ENCODE results near the gene ODC1. TPM values are rescaled to one million over a fixed set of nuclear protein-coding genes. Genes with fewer than 3 reads are reported as not detected.
A peak's percentile ranks its signal among the peaks of the same experiment; 100 is the strongest.
"Not testable (repeated sequence)": the region's sequence is repeated elsewhere in the genome, so short reads cannot be mapped to it uniquely, and the experiment has no call there.

ODC1 gene
- total and polyA plus RNA-seq, 5 experiments from 2014 or later, result 44.5 to 70.7 (median 57.1) TPM

GRCh38 chr2:10487741-10488104, 39.6 kb upstream of the ODC1 start:
- Mint-ChIP-seq H3K9me3 (peaks cover 0 to 13% (median 6%) of the 10 kb centered on the region in 9 donors), H3K27ac (peak overlapping the region in 2 of 10 donors; percentile 4 to 83)
- H3K4me1 Mint-ChIP-seq, H3K4me3 Mint-ChIP-seq, H3K27me3 Mint-ChIP-seq, ATAC-seq, POLR2A ChIA-PET, H3K36me3 Mint-ChIP-seq: not testable (repeated sequence)
- DNase-seq, result peak in 1 of 10 donors; percentile 1

- Mint-ChIP-seq H3K4me1 (no peaks in the 10 kb centered on the region), H3K9me3 (peaks cover 0 to 10% (median 6%) of the 10 kb centered on the region in 9 donors), H3K27me3 (peaks cover 0 to 8% (median 4%) of the 10 kb centered on the region in 5 donors), H3K27ac (peak overlapping the region in 3 of 10 donors; percentile 13 to 83 (median 20)), H3K4me3 (no peak overlapping the region), H3K36me3 (peaks cover 0 to 9% (median 0%) of the 10 kb centered on the region in 3 donors)
- POLR2A ChIA-PET, result interaction anchor here (0.8 kb wide), 1 partner anchor 39 kb away, joined by 3 read pairs; the partner anchor contains the start of gene ODC1
- peak in 1 of 10 donors; percentile 11 for DNase-seq
- no peak for ATAC-seq
These were observed 39.1 kb upstream of the ODC1 start for GRCh38 chr2:10487081-10487740.

GRCh38 chr2:10486601-10487079, 38.5 kb upstream of the ODC1 start:
- Mint-ChIP-seq H3K27ac (peak overlapping the region in 1 of 10 donors; percentile 20), H3K9me3 (peaks cover 0 to 9% (median 6%) of the 10 kb centered on the region in 9 donors), H3K4me1 (no peaks in the 10 kb centered on the region), H3K4me3 (no peak overlapping the region), H3K27me3 (peaks cover 0 to 8% (median 4%) of the 10 kb centered on the region in 5 donors), H3K36me3 (peaks cover 0 to 9% (median 0%) of the 10 kb centered on the region in 3 donors)
- POLR2A ChIA-PET, result interaction anchor here (0.8 kb wide), 1 partner anchor 38 kb away, joined by 3 read pairs; the partner anchor contains the start of gene ODC1
- peak in 1 of 10 donors; percentile 8 for DNase-seq
- ATAC-seq, result no peak

GRCh38 chr2:10486091-10486490, 38.0 kb upstream of the ODC1 start:
- DNase-seq, result no peak
- H3K4me3 Mint-ChIP-seq, result no peak overlapping the region
- ATAC-seq, result no peak
- POLR2A ChIA-PET, result no interaction called here
- H3K9me3 Mint-ChIP-seq, result peaks cover 0 to 3% (median 1%) of the 10 kb centered on the region in 9 donors
- H3K36me3 Mint-ChIP-seq, result peaks cover 0 to 3% (median 0%) of the 10 kb centered on the region in 3 donors
- peaks cover 0 to 8% (median 4%) of the 10 kb centered on the region in 5 donors for H3K27me3 Mint-ChIP-seq
- H3K27ac Mint-ChIP-seq, result no peak overlapping the region
- peaks cover 0 to under 1% (median 0%) of the 10 kb centered on the region in 4 donors for H3K4me1 Mint-ChIP-seq

DNA sequence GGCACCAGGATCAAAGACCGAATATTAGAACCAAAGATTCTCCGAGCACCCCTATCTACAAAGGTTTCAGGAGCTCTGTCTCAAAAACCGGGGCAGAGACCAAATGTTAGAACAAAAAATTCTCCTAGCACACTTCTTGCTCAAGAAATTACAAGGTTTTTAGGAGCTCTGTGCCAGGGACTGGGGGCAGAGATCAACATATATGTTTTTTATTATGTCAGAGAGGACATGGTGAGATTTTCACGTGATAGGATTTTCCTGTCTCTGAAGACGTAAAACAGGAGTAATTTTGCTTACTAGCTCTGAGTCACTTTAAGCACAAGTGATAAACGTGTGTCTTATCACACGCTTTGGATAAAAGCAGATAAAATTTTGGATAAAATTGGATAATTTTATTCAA, 34.8 kb upstream of the ODC1 start:
- POLR2A ChIA-PET, result interaction anchor here (0.7 kb wide), 1 partner anchor 195 kb away, joined by 4 read pairs; no protein-coding TSS in a partner anchor
- ATAC-seq, result no peak
- H3K27me3 Mint-ChIP-seq, result peaks cover 0 to 2% (median 1%) of the 10 kb centered on the region in 5 donors
- no peak overlapping the region for H3K4me3 Mint-ChIP-seq
- no peak for DNase-seq
- no peaks in the 10 kb centered on the region for H3K36me3 Mint-ChIP-seq
- peaks cover 0 to 21% (median 7%) of the 10 kb centered on the region in 4 donors for H3K4me1 Mint-ChIP-seq
- no peak overlapping the region for H3K27ac Mint-ChIP-seq
- H3K9me3 Mint-ChIP-seq, result no peaks in the 10 kb centered on the region

- no peak for DNase-seq
- peaks cover 0 to 2% (median 0%) of the 10 kb centered on the region in 5 donors for H3K27me3 Mint-ChIP-seq
- no peaks in the 10 kb centered on the region for H3K9me3 Mint-ChIP-seq
- POLR2A ChIA-PET, result interaction anchor here (0.7 kb wide), 1 partner anchor 195 kb away, joined by 4 read pairs; no protein-coding TSS in a partner anchor
- no peaks in the 10 kb centered on the region for H3K36me3 Mint-ChIP-seq
- no peak for ATAC-seq
- H3K4me3 Mint-ChIP-seq, result no peak overlapping the region
- H3K27ac Mint-ChIP-seq, result no peak overlapping the region
- peaks cover 0 to 26% (median 10%) of the 10 kb centered on the region in 4 donors for H3K4me1 Mint-ChIP-seq
These were observed 34.3 kb upstream of the ODC1 start for GRCh38 chr2:10482460-10482859.

DNA sequence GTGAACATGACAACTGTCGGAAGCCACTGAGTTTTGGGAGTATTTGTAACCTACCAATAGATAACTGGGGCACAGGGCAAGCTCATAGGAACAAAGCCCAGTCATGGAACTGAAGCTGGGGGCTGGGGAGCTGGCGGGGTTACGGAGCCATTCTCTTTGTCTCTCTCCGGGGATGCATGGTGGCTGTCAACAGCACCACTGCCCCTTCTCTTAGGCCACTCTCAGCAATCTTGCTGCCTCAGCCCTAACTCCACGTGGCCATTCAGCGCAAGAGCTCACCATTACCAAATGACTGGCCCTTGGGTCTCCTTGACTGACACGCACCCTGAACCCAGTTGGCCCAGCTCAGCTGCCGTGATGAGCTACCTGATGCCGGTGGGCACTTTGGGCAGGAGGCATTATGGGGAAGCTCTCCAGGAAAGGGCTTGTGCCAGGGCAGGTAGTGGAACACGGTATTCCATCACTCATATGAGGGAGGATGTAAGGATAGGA, 33.6 kb upstream of the ODC1 start:
- Mint-ChIP-seq H3K4me1 (peaks cover 0 to 33% (median 15%) of the 10 kb centered on the region in 4 donors), H3K4me3 (no peak overlapping the region), H3K9me3 (no peaks in the 10 kb centered on the region), H3K36me3 (no peaks in the 10 kb centered on the region), H3K27ac (peak overlapping the region in 2 of 10 donors; percentile 15 to 58), H3K27me3 (peaks cover 0 to 2% (median 0%) of the 10 kb centered on the region in 5 donors)
- POLR2A ChIA-PET, result no interaction called here
- DNase-seq (no peak), ATAC-seq (no peak)

DNA sequence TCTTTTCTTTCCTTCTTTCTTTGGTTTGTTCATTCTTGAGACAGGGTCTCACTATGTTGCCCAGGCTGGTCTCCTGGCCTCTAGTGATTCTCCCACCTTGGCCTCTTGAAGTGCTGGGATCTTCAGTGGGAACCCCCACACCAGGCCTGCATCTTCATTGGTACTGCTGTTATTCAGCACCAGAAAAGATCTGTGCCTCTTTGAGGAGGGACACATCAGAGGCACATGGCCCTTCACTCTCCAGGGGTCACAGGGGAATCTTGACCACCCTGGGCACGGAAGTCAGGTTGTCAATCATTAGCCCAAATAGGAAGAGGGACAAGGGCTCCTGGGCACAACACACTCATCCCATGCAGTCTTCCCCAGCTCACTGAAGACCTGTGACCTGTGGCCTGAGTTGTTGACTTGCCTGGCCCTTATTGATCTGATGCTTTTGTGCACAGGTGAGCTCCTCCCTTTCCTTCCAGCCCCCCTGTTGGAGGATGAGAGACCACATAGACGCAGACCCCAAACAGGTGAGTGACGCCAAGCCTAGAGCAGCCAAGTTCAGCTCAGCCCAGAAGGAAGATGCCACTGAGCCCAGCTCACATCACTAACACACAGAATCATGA, 33.0 kb upstream of the ODC1 start:
- Mint-ChIP-seq H3K4me3 (peak overlapping the region in 1 of 10 donors; percentile 16), H3K27me3 (peaks cover 0 to 2% (median 0%) of the 10 kb centered on the region in 5 donors), H3K27ac (peak overlapping the region in 4 of 10 donors; percentile 56 to 78 (median 64)), H3K9me3 (no peaks in the 10 kb centered on the region), H3K4me1 (peaks cover 0 to 34% (median 15%) of the 10 kb centered on the region in 4 donors), H3K36me3 (no peaks in the 10 kb centered on the region)
- no peak for ATAC-seq
- DNase-seq, result no peak
- POLR2A ChIA-PET, result no interaction called here

DNA sequence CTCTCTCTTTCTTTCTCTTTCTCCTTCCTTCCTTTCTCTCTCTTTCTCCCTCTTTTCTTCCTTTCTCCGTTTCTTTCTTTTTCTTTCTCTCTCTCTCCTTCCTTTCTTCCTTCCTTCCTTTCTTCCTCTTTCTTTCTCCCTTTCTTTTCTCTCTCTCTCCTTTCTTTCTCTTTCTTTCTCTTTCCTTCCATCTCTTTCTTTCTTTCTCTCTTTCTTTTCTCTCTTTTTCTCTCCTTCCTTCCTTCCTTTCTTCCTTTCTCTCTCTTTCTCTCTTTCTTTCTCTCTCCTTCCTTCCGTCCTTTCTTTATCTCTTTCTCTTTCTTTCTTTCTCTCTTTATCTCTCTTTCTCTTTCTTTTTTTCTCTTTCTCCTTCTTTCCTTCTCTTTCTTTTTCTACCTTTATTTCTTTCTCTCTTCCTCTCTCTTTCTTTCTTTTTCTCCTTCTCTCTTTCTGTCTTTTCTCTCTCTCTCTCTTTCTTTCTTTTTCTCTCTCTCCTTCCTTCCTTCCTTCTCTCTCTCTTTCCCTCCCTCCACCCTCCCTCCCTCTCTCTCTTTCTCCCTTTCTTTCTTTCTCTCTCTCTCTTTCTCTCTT, 32.3 kb upstream of the ODC1 start:
- ATAC-seq, result no peak
- Mint-ChIP-seq H3K27ac (peak overlapping the region in 4 of 10 donors; percentile 19 to 78 (median 57)), H3K4me3 (peak overlapping the region in 1 of 10 donors; percentile 20), H3K36me3 (no peaks in the 10 kb centered on the region), H3K9me3 (no peaks in the 10 kb centered on the region), H3K27me3 (peaks cover 0 to 2% (median 0%) of the 10 kb centered on the region in 5 donors), H3K4me1 (peaks cover 0 to 34% (median 15%) of the 10 kb centered on the region in 4 donors)
- POLR2A ChIA-PET, result interaction anchor here (0.6 kb wide), 1 partner anchor 20 kb away, joined by 3 read pairs; no protein-coding TSS in a partner anchor
- DNase-seq, result no peak

DNA sequence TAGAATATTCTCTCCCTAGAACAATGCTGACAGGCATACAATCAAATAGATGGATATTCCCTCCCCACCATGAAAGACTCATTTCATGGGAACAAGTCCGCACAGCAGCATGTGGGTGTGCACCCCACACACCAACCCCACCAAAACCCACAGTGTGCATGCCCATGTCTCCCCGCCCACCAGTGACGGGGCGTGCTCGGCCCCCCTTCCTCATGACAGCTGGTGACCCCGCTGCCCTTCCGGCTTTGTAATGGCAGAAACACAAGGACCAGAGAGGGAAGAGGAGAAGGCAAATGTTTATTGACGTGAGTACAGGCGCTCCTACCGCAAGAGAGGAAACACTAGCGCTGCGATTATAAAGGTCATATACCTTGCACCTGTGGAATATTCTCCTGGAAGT, 30.8 kb upstream of the ODC1 start:
- peak overlapping the region in 1 of 10 donors; percentile 19 for H3K4me3 Mint-ChIP-seq
- no peaks in the 10 kb centered on the region for H3K36me3 Mint-ChIP-seq
- ATAC-seq (no peak), DNase-seq (no peak)
- peaks cover 0 to 34% (median 15%) of the 10 kb centered on the region in 4 donors for H3K4me1 Mint-ChIP-seq
- H3K27ac Mint-ChIP-seq, result peak overlapping the region in 2 of 10 donors; percentile 40 to 78
- H3K27me3 Mint-ChIP-seq, result peaks cover 0 to 1% (median 0%) of the 10 kb centered on the region in 5 donors
- POLR2A ChIA-PET, result interaction anchor here (0.6 kb wide), 1 partner anchor 31 kb away, joined by 3 read pairs; the partner anchor contains the start of gene ODC1
- no peaks in the 10 kb centered on the region for H3K9me3 Mint-ChIP-seq

DNA sequence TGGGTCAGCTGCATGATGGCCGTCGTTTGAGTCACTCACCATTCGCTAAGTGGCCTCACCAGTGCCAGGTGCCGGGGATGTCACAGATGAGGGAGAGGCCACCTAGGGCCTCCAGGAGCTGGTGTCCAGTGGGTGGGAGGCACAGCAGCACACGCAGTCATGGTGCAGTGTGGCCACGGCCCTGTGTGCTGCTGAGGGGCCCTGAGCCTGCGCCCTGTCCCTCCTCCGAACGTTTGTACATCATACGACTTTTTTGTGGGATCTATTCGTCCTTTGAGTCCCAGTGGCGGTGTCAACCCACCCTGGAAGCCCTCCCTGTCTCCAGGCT, 30.1 kb upstream of the ODC1 start:
- no peaks in the 10 kb centered on the region for H3K9me3 Mint-ChIP-seq
- DNase-seq, result no peak
- H3K4me1 Mint-ChIP-seq, result peaks cover 0 to 34% (median 15%) of the 10 kb centered on the region in 4 donors
- peaks cover 0 to 1% (median 0%) of the 10 kb centered on the region in 5 donors for H3K27me3 Mint-ChIP-seq
- POLR2A ChIA-PET, result no interaction called here
- peak overlapping the region in 4 of 10 donors; percentile 40 to 69 (median 64) for H3K27ac Mint-ChIP-seq
- no peak for ATAC-seq
- no peak overlapping the region for H3K4me3 Mint-ChIP-seq
- no peaks in the 10 kb centered on the region for H3K36me3 Mint-ChIP-seq

Data from naive thymus-derived CD8-positive, alpha-beta T cell (primary cell).